Endothelial cell of umbilical vein (primary cell): ENCODE results near the gene EPHX1.

Source experiments
- CTCF ChIP-seq, 2 donors: IDR thresholded peaks; 1 replicate in 1 of 2; 2 replicates in 1 of 2; pipeline ENCODE4 v1.5.1; 2011; ENCODE audit warnings: low read length in 2 of 2, mild to moderate bottlenecking in 2 of 2, moderate library complexity in 2 of 2, control low read depth in 1 of 2, inconsistent platforms in 1 of 2, low read depth in 1 of 2; ENCODE audit not compliant: insufficient read depth in 1 of 2; ENCODE audit errors: extremely low read depth in 1 of 2
- POLR2A ChIP-seq: IDR thresholded peaks from 2 replicates; pipeline ENCODE4 v1.6.1; 2012; ENCODE audit warnings: low read depth, mild to moderate bottlenecking, control low read depth, low read length

DNA sequence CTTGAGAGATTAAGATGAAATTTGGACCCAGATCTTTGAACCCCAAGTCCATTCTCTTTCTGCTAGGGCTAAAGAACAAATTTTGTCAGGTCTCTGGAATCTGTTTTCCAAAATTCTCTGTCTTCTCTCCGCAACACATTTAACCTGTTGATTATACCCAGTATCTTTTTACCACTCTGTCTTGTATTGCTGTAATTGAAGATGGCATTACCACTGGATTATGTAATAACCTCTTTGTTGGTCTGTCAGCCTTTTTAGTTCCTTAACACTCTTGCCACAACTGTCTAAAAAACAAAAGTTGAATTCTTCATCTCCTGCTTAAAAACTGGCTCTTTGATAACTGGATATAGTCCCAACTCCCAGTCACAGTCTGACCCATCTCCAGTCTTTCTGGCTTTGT is 29.3 kb upstream of the EPHX1 start:
- TF ChIP-seq CTCF (IDR thresholded peaks at IDR 0.05; ENCODE audit: extremely low read depth in 1 of 2, insufficient read depth in 1 of 2, low read depth in 1 of 2, low read length in 2 of 2) (no peak), POLR2A (no peak)
